MV-4-11 (cell line): ENCODE measurements around the gene CGB2.
A peak's percentile ranks its signal among the peaks of the same experiment; 100 is the strongest.
"Not testable (repeated sequence)": the region's sequence is repeated elsewhere in the genome, so short reads cannot be mapped to it uniquely, and the experiment has no call there.

Source experiments
- DNase-seq: peaks from one replicate; lab custom pipeline; 2025; lab: John Stamatoyannopoulos, UW

CGB2 gene

GRCh38 chr19:49010453-49010852 lies 21.2 kb upstream of the CGB2 start:
- no peak for DNase-seq

GRCh38 chr19:49011194-49011593 lies 20.5 kb upstream of the CGB2 start:
- DNase-seq, result no peak

DNA sequence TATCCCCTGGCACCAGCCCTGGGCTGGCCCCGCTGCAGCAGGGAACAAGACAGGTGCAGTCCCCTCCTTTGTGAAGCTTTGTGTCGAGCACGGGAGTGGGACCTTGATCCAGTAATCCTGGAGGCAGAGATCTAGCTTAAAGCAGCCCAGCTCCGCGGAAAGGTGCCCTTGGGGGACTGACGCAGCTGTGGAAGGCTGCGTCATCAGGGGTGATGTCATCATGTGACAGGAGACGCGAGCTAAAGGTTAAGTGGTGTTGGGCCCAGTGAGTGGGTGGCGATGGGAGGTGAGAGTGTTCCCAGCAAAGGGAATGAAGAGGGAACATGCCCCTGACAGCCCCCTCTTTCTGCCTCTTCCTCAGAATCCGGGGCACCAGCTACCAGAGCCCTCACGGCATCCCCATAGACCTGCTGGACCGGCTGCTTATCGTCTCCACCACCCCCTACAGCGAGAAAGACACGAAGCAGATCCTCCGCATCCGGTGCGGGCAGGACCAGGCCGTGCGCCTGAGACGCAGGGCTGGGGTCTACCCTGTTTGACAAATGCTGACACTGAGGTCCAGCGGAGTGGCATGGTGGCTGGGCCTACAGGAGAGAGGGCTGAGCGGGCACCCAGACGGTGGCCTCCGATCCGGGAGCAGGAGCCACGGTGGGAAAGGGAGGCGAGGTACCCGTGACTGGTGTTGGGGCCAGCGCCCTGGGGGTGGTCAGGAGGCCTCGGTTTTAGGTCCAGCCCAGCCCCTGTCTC lies 17.4 kb upstream of the CGB2 start:
- DNase-seq, result no peak

DNA sequence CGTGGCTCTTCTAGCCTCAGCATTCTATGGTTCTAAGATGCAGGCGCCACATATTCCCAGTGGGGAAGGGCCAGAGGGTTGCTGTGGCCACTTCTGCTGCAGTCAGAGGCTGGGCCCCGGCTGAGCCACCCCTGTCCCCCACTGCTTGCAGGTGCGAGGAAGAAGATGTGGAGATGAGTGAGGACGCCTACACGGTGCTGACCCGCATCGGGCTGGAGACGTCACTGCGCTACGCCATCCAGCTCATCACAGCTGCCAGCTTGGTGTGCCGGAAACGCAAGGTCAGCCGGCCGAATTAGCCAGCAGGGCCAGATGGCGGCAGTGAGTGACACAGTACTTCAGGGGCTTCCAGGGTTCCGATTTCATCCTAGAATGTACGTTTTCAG lies 16.8 kb upstream of the CGB2 start:
- no peak for DNase-seq

- DNase-seq, result no peak
Measured at GRCh38 chr19:49016067-49016839, 15.4 kb upstream of the CGB2 start.

DNA sequence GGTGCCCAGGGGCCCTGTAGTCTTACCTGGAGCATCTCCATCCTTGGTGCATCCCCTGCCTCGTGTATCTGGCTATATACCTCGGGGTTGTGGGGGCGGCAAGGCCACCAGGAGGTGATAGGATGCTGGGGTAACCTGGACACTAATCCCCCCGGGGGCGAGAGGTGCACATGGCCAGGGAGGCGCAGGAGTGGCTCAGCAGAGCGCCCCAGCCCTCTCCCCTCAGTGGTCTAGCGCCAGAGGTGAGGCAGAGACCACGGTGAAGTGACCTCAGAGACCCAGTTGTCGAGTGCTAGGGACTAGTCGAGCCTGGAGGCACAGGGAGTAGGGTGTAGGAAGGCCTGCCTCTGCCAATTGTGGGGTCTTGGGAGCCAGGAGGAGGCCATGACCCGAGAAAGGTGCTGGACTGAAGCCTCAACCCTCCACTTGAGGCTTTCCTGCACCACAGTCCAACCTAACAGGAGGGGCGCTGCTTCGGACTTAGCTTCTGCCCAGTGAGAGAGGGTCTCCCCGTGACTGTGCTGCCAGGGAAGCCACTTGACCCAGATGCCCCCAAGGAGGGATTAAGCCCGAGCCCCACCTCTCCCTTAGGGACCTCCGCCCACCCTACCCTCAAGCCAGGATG lies 14.5 kb upstream of the CGB2 start, which contains the start of gene LHB:
LHB (minus strand) TSS at position 51 of the 625 bp plus-strand sequence; CDS start at position 41, 10 bp downstream.
- DNase-seq, result no peak

DNA sequence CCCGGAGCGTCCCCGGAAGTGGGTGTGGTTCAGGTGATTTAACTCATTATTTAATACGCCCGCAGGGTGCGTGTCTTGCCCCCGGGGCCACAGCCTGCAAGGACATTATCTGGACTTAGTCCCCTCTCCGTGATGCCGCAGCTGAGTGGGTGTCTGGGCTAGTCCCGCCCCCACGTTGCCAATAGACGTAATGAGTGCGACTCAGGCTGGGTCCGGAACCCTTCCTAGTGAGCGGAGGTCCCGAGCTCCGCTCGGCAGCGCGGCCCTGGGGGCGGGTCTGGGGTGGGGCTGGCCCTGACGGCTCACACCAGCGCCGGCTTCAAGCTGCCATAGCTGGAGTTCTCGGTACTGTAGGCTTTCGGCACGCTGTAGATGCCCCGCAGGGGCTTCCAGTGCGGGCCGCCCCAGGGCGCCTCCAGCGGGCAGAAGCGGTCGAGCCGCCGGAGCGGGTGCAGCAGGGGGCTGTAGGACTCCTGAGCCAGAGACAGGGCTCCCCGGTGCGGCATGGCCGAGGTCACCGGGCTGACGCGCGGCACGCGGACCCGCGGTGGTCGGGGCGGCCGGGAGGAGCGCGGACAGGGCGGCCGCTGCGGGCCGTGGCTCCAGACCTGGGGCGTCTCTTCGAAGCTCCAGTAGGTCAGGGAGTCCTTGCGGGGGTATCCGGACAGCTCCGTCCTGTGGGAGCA lies 13.9 kb upstream of the CGB2 start:
- DNase-seq, result peak; percentile 49

- DNase-seq, result peak; percentile 23
Measured at GRCh38 chr19:49018388-49019241, 13.1 kb upstream of the CGB2 start.

DNA sequence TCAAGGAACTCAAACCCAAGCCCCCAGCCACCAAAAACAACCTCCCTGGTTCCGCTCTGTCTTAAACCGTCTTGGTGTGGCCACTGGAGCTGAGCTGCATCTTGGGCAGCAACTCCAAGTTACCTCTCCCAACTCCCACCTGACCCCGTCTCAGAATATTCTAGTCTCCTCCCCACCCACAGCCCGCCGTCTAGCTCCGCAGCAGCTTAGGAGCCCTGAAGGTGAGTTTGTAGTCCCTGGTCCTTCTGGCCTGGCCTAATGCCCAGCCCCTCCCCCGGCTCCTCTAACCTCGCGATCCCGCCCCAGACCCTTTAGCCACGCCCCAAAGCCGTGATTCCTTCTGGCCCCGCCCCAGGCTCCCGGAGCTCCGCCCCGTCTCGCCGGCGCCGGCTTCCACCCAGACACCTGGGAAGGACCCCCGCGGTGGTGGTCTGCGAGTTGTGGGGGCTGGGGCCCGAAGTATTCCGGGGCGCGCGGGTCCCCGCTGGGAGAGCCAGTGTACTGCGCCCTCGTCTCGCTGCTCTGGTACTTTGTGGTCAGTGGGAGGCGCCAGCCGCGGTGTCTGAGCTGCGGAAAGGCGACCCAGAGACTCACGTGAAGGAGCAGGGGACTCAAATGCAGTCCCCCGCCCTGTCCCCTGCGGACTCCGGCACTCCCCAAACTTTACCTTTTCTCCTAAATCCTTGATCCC lies 12.3 kb upstream of the CGB2 start:
- peak; percentile 23 for DNase-seq

- DNase-seq, result no peak
Measured at GRCh38 chr19:49020342-49020741, 11.3 kb upstream of the CGB2 start.

DNA sequence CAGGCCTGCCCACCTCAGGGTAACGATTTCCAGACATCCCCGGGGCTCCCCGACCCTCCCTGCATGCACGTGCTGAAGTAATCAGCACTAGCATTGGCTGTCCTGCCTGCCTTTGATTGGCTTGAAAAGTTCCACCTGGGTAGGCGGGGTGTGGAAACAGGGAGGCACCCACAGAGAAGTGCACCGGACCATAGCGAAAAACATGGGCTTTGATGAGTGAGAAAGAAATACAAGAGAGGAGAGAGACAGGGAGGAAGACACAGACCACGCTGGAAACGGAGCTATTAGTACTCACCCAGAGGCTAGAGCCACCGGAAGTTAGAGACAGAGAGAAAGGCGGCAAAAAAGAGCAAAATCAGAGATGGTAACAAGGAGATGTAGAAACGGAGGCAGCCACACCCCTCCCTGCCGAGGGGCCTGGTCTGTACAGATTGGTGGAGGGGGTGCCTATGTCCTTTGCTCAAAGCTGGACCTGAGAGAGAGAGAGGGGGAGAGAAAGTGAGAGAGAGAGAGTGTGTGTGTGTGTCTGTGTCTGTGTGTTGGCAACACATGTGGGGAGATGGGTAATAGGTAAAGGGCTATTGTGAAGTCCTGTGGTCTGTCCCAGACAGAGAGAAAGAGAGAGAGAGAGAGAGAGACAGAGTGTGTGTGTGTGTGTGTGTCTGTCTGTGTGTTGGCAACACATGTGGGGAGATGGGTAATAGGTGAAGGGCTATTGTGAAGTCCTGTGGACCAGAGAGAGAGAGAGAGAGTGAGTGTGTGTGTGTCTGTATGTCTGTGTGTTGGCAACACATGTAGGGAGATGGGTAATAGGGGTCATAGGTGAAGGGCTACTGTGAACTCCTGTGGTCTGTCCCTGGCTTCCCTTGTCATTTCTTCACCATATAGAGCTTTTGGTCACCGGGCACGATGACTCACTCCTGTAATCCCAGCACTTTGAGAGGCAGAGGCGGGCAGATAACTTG lies 10.5 kb upstream of the CGB2 start:
- peak; percentile 88 for DNase-seq

- DNase-seq, result no peak
Measured at GRCh38 chr19:49022116-49022515, 9.6 kb upstream of the CGB2 start.

DNA sequence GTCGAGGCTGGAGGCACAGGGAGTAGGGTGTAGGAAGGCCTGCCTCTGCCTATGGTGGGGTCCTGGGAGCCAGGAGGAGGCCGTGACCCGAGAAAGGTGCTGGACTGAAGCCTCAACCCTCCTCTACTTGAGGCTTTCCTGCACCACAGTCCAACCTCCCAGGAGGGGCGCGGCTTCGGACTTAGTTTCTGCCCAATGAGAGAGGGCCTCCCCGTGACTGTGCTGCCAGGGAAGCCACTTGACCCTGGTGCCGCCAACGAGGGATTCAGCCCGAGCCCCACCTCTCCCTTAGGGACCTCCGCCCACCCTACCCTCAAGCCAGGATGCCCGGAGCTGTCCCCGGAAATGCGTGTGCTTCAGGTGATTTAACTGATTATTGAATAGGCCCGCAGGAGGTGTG lies 7.5 kb upstream of the CGB2 start, which contains the start of gene CGB3:
CGB3 (minus strand) TSS at position 101 of the 400 bp plus-strand sequence. CDS start 362 bp downstream, outside the sequence.
- not testable (repeated sequence) for DNase-seq

DNA sequence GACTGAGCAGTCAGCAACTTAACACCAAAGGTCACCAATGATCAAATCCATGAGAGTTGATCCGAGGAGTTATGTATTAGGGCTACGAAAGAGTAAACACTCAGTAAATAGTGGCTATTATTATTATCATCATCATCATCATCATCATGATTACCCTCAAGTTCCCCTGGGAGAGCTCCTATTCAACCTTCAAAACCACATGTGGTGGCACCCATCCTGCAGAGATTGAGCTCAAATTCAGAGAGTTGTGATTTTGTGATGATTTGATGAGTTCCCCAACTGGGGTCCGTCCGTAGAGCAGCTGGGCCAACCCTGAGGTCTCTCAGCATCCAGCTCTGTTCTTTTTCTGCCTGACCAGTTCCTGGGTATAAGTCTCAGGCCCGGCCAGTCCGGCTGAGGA lies 6.6 kb upstream of the CGB2 start:
- not testable (repeated sequence) for DNase-seq

DNA sequence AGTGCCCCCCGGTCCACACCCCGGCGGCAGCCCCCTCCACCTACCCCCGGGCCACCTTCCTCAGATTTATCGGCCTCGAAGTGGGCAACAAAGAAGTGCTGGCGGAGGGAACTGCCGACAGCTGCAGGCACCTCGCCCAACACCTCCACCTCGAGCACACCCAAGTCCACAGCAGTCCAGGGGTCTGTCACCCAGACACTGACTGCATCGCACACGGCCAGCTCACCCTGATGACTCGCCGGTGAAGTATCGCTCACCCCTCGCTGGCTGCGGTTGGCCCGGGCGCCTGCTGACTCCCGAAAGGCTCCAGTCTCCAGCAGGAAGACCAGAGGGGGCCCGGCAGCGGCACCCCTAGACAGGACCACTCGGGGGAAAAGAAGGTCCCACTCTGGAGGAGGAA lies 6.1 kb upstream of the CGB2 start:
- not testable (repeated sequence) for DNase-seq

DNA sequence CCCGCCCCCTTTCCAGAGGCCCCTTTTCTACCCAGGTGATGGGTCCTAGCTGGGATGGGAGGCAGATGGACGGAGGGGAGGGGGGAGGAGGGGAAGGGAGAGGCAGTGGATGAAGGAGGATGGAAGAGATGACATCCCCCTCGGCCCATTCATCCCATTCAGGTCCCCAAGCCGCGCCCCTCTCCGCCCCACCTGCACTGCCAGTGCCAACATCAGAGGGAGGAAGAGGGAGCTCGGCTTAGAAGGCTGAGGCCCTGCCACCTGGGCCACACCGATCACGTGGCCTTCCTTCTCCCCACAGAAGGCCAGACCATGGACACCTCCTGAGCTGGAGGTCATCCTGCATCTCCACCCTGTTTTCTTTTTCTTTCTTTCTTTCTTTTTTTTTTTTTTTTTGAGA lies 3.0 kb upstream of the CGB2 start:
- not testable (repeated sequence) for DNase-seq

DNA sequence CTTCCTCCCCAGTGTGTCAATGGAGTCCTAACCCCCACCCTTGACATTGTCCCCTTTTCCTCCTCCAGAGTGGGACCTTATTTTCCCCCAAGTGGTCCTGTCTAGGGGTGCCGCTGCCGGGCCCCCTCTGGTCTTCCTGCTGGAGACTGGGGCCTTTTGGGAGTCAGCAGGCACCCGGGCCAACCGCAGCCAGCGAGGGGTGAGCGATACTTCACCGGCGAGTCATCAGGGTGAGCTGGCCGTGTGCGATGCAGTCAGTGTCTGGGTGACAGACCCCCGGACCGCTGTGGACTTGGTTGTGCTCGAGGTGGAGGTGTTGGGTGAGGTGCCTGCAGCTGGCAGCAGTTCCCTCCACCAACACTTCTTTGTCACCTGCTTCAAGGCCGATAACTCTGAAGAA lies 1.9 kb upstream of the CGB2 start:
- DNase-seq, result not testable (repeated sequence)

- not testable (repeated sequence) for DNase-seq
Measured at GRCh38 chr19:49030323-49030722, 1.4 kb upstream of the CGB2 start.

DNA sequence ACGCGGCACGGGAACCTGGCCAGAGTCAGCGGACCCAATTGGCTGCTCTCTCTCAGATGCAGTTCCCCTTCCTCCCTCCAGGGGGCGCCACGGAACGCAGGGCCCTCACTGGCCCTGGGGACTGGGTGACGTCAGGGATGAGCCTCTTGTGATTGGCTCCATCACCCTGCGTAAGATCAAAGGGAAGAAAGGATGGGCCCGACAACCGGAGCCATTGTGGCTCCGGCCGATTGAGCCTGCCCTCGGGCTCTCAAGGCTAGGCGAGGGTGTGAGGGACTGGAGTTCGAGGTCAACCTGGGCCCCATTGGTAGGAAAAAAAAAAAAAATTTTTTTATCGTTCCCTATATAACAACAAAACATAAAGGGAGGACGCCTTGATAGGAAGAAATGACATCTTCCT lies 5.1 kb downstream of the CGB2 start, which contains the start of gene CGB1:
CGB1 (minus strand) TSS at position 81 of the 400 bp plus-strand sequence. CDS start 184 bp downstream, outside the sequence.
- peak; percentile 41 for DNase-seq
